Epithelial cell of esophagus (primary cell): ENCODE results near the gene EHMT1.

Experiments used
- DNase-seq: peaks from one replicate; pipeline ENCODE4 v3.0.0; 2010; ENCODE audit warnings: low read depth
- H3K4me3 ChIP-seq: 2 replicates; pipeline ENCODE4 v1.5.1; 2011; ENCODE audit warnings: mild to moderate bottlenecking, low read length, control low read depth
- TF ChIP-seq, protein P1 (sequence below): IDR thresholded peaks from 2 replicates; pipeline ENCODE4 v1.5.1; 2011; ENCODE audit warnings: low read depth, mild to moderate bottlenecking, low read length, control low read depth, inconsistent platforms; ENCODE audit not compliant: insufficient read depth; ENCODE audit errors: missing control alignments

Gene EHMT1

GRCh38 chr9:137795156-137795666, 176.4 kb downstream of the EHMT1 start:
- no peak overlapping the region for H3K4me3 ChIP-seq
- TF ChIP-seq, protein P1, sequence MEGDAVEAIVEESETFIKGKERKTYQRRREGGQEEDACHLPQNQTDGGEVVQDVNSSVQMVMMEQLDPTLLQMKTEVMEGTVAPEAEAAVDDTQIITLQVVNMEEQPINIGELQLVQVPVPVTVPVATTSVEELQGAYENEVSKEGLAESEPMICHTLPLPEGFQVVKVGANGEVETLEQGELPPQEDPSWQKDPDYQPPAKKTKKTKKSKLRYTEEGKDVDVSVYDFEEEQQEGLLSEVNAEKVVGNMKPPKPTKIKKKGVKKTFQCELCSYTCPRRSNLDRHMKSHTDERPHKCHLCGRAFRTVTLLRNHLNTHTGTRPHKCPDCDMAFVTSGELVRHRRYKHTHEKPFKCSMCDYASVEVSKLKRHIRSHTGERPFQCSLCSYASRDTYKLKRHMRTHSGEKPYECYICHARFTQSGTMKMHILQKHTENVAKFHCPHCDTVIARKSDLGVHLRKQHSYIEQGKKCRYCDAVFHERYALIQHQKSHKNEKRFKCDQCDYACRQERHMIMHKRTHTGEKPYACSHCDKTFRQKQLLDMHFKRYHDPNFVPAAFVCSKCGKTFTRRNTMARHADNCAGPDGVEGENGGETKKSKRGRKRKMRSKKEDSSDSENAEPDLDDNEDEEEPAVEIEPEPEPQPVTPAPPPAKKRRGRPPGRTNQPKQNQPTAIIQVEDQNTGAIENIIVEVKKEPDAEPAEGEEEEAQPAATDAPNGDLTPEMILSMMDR = no peak
- no peak for DNase-seq

- no peak overlapping the region for H3K4me3 ChIP-seq
- no peak for DNase-seq
Measured at GRCh38 chr9:137797206-137798120, 178.7 kb downstream of the EHMT1 start.

GRCh38 chr9:137798142-137798541, 179.3 kb downstream of the EHMT1 start:
- no peak overlapping the region for H3K4me3 ChIP-seq
- no peak for DNase-seq
- TF ChIP-seq, protein P1 = no peak

More at GRCh38 chr9:137797206-137798120, 178.7 kb downstream of the EHMT1 start:
- TF ChIP-seq, protein P1 = no peak

DNA sequence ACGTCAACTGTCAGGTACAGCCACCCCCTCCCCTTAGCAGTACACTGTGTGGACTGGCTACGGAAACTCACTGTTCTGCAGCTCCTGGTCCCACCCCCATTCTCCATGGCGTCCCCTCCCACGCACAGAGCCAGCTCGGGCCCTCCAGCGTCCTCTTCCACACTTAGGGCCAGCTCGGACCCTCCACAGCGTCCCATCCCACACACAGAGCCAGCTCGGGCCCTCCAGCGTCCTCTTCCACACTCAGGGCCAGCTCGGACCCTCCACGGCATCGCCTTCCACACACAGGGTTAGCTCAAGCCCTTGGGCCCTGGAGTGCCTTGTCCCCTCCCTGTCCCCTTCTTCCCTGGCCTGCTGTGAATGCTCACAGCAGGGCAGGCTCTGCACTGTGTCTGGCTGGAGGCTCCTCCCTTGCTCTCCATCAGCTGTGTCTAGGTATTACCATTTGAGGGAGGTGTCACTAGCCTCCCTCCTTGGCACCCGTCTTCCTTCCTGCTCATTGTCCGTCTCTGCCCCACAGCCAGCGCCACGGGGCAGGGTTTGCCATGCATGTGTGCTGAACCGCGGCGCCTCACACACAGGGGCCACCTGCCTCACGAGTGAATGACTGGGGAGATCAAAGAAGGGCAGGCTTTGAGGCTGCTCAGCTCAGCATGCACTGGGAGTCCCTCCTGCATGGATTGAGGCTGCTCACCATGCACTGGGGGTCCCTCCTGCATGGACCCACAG, 180.3 kb downstream of the EHMT1 start:
- DNase-seq = no peak
- TF ChIP-seq, protein P1 = no peak

GRCh38 chr9:137799630-137799983, 180.8 kb downstream of the EHMT1 start:
- no peak overlapping the region for H3K4me3 ChIP-seq
- DNase-seq = no peak
- TF ChIP-seq, protein P1 = no peak

More for the DNA sequence above, 180.3 kb downstream of the EHMT1 start:
- H3K4me3 ChIP-seq = no peak overlapping the region

- TF ChIP-seq, protein P1 = no peak
Measured at GRCh38 chr9:137800196-137801022, 181.6 kb downstream of the EHMT1 start.

More at GRCh38 chr9:137800196-137801022, 181.6 kb downstream of the EHMT1 start:
- H3K4me3 ChIP-seq = no peak overlapping the region
- DNase-seq = no peak
